GM19372 (cell line): Measurements from ENCODE around the gene MARK4.
"Not testable (repeated sequence)": the region's sequence is repeated elsewhere in the genome, so short reads cannot be mapped to it uniquely, and the experiment has no call there.

ENCODE experiments used
- ATAC-seq: cut with Tn5 transposase; IDR thresholded peaks from one replicate; pipeline ENCODE4 v1.9.1; 2021; ENCODE audit warnings: mild to moderate bottlenecking, low read depth, moderate library complexity; ENCODE audit not compliant: unreplicated experiment

MARK4 gene

GRCh38 chr19:45303269-45304060, 52.4 kb downstream of the MARK4 start:
- ATAC-seq: no peak

GRCh38 chr19:45304141-45304926, 53.3 kb downstream of the MARK4 start:
- no peak for ATAC-seq

- no peak for ATAC-seq
Observed at GRCh38 chr19:45305007-45305406, 53.9 kb downstream of the MARK4 start.

GRCh38 chr19:45305421-45305820, 54.4 kb downstream of the MARK4 start:
- no peak for ATAC-seq

- no peak for ATAC-seq
Observed at GRCh38 chr19:45306040-45306439, 55.0 kb downstream of the MARK4 start.

- no peak for ATAC-seq
Observed at GRCh38 chr19:45306518-45307027, 55.5 kb downstream of the MARK4 start.

- ATAC-seq: no peak
Observed at GRCh38 chr19:45307361-45307760, 56.3 kb downstream of the MARK4 start.

GRCh38 chr19:45309322-45309721, 58.3 kb downstream of the MARK4 start:
- not testable (repeated sequence) for ATAC-seq

- ATAC-seq: no peak
Observed at GRCh38 chr19:45311621-45312020, 60.5 kb downstream of the MARK4 start.

GRCh38 chr19:45312285-45312684, 61.2 kb downstream of the MARK4 start:
- not testable (repeated sequence) for ATAC-seq

GRCh38 chr19:45314708-45315245, 63.7 kb downstream of the MARK4 start:
- no peak for ATAC-seq

GRCh38 chr19:45315304-45315703, 64.2 kb downstream of the MARK4 start:
- ATAC-seq: no peak

GRCh38 chr19:45320997-45321775, 70.1 kb downstream of the MARK4 start:
- no peak for ATAC-seq

GRCh38 chr19:45321848-45322247, 70.8 kb downstream of the MARK4 start:
- ATAC-seq: no peak

GRCh38 chr19:45322311-45322710, 71.2 kb downstream of the MARK4 start:
- no peak for ATAC-seq

- no peak for ATAC-seq
Observed at GRCh38 chr19:45322744-45323281, 71.7 kb downstream of the MARK4 start, which contains the start of gene CKM. Gene CKM, minus strand, starts transcription at chr19:45322875. Its CDS starts 3,162 bp downstream, at chr19:45319713.

GRCh38 chr19:45323671-45324081, 72.6 kb downstream of the MARK4 start:
- no peak for ATAC-seq

- no peak for ATAC-seq
Observed at GRCh38 chr19:45324349-45324907, 73.4 kb downstream of the MARK4 start.

GRCh38 chr19:45327404-45328143, 76.5 kb downstream of the MARK4 start:
- no peak for ATAC-seq
